ENCODE results near the gene BRINP2.

BRINP2 gene

GRCh38 chr1:177227978-177228692 is 57.4 kb downstream of the BRINP2 start:
- no peak for DNase-seq

GRCh38 chr1:177228693-177229065 is 57.9 kb downstream of the BRINP2 start:
- no peak for DNase-seq

- DNase-seq, result no peak
Measured at GRCh38 chr1:177229781-177230180, 59.0 kb downstream of the BRINP2 start.

GRCh38 chr1:177230228-177231016 is 59.7 kb downstream of the BRINP2 start:
- no peak for DNase-seq

- DNase-seq, result no peak
Measured at GRCh38 chr1:177235350-177235749, 64.6 kb downstream of the BRINP2 start.

- DNase-seq, result no peak
Measured at GRCh38 chr1:177236962-177237361, 66.2 kb downstream of the BRINP2 start.

GRCh38 chr1:177238967-177239366 is 68.2 kb downstream of the BRINP2 start:
- DNase-seq, result no peak

GRCh38 chr1:177239792-177240191 is 69.0 kb downstream of the BRINP2 start:
- DNase-seq, result no peak

- no peak for DNase-seq
Measured at GRCh38 chr1:177243773-177244172, 73.0 kb downstream of the BRINP2 start.

GRCh38 chr1:177246710-177247580 is 76.2 kb downstream of the BRINP2 start:
- no peak for DNase-seq

- DNase-seq, result no peak
Measured at GRCh38 chr1:177247623-177248176, 76.9 kb downstream of the BRINP2 start.

- DNase-seq, result no peak
Measured at GRCh38 chr1:177248258-177248657, 77.5 kb downstream of the BRINP2 start.

- no peak for DNase-seq
Measured at GRCh38 chr1:177249231-177249630, 78.5 kb downstream of the BRINP2 start.

- DNase-seq, result no peak
Measured at GRCh38 chr1:177252877-177253276, 82.1 kb downstream of the BRINP2 start.

GRCh38 chr1:177255411-177255810 is 84.7 kb downstream of the BRINP2 start:
- no peak for DNase-seq

- DNase-seq, result peak; percentile 55
Measured at GRCh38 chr1:177256153-177257075, 85.7 kb downstream of the BRINP2 start.

- DNase-seq, result no peak
Measured at GRCh38 chr1:177257128-177257527, 86.4 kb downstream of the BRINP2 start.

GRCh38 chr1:177257576-177257975 is 86.8 kb downstream of the BRINP2 start:
- no peak for DNase-seq

GRCh38 chr1:177270863-177271262 is 100.1 kb downstream of the BRINP2 start:
- DNase-seq, result no peak

- DNase-seq, result no peak
Measured at GRCh38 chr1:177273141-177273540, 102.4 kb downstream of the BRINP2 start.

GRCh38 chr1:177274687-177275211 is 104.0 kb downstream of the BRINP2 start:
- DNase-seq, result peak; percentile 73

- DNase-seq, result no peak
Measured at GRCh38 chr1:177275736-177276135, 105.0 kb downstream of the BRINP2 start.

Measured in right hindlimb (tissue), 1 donor.